NB4 (cell line): ENCODE results near the gene RGS5.

ENCODE experiments used
- DNase-seq: peaks from one replicate; pipeline ENCODE4 v3.0.0; 2010; ENCODE audit warnings: low read depth
- H3K4me3 ChIP-seq: one replicate; pipeline ENCODE4 v1.5.1; 2011; ENCODE audit warnings: mild to moderate bottlenecking, low read depth, low read length, moderate library complexity
- CTCF ChIP-seq: IDR thresholded peaks from one replicate; pipeline ENCODE4 v1.5.1; 2012; ENCODE audit warnings: low read depth, low read length
- MYC ChIP-seq: IDR thresholded peaks from 2 replicates; pipeline ENCODE4 v1.6.1; 2011; ENCODE audit warnings: low read depth, low read length
- POLR2A ChIP-seq: IDR thresholded peaks from 2 replicates; pipeline ENCODE4 v1.6.1; 2011; ENCODE audit warnings: mild to moderate bottlenecking; ENCODE audit not compliant: insufficient read length; ENCODE audit errors: extremely low read depth
- TF ChIP-seq, protein P1 (sequence below): IDR thresholded peaks from 2 replicates; pipeline ENCODE4 v1.6.1; 2011; ENCODE audit warnings: low read depth, low read length

Gene RGS5

DNA sequence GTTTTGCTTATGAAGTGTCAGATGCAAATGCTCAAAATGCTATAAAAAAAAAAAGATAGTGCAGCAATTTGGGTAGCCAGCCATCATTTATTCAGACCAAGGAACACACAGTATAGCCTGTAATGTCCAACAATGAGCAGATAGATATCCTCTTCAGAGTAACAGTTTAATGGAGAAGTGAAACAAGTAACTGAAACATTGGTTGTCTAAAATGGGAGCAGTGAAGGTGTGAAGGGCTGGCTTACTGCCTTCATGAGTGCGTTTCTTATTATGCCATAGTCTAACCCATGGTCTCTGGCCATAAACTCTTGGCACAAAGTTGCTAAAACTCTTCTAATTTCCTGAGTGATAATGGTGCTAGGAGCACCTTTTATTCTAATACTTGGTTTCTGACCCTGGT, 11.4 kb downstream of the RGS5 start:
- no peak for TF ChIP-seq MYC
- TF ChIP-seq POLR2A, result no peak
- TF ChIP-seq, protein P1, sequence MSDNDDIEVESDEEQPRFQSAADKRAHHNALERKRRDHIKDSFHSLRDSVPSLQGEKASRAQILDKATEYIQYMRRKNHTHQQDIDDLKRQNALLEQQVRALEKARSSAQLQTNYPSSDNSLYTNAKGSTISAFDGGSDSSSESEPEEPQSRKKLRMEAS, result no peak
- no peak for TF ChIP-seq CTCF
- no peak overlapping the region for H3K4me3 ChIP-seq
- no peak for DNase-seq

DNA sequence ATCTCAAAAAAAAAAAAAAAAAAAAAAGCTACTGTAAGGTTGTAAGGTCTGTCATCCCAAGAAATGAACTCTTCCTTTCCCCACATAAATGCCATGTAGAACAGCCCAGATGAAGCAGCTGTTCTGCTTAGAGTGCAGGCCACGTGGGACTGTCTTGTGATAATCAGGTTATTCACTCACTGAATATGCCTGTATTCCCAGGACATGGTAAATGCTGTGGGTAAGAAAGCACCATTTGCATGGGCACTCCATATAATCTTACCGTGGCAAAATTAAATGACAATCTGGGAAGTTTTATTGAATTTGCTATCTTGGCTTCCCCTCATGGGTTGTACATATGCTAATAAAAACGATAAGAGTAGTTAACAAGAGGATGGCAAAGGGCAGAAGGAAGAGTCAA, 13.8 kb downstream of the RGS5 start:
- no peak for DNase-seq
- no peak overlapping the region for H3K4me3 ChIP-seq
- TF ChIP-seq CTCF (no peak), MYC (no peak), POLR2A (no peak)
- TF ChIP-seq, protein P1, result no peak

GRCh38 chr1:163187849-163188248, 14.9 kb downstream of the RGS5 start:
- TF ChIP-seq, protein P1, result no peak
- TF ChIP-seq MYC (no peak), CTCF (no peak), POLR2A (no peak)
- H3K4me3 ChIP-seq, result no peak overlapping the region
- no peak for DNase-seq

GRCh38 chr1:163186862-163187261, 15.9 kb downstream of the RGS5 start:
- H3K4me3 ChIP-seq, result no peak overlapping the region
- DNase-seq, result no peak
- TF ChIP-seq MYC (no peak), CTCF (no peak), POLR2A (no peak)
- TF ChIP-seq, protein P1, result no peak

- no peak for DNase-seq
- TF ChIP-seq, protein P1, result no peak
- TF ChIP-seq POLR2A (no peak), MYC (no peak), CTCF (no peak)
- no peak overlapping the region for H3K4me3 ChIP-seq
These were observed 20.3 kb downstream of the RGS5 start for GRCh38 chr1:163182330-163182949.

GRCh38 chr1:163178628-163179027, 24.1 kb downstream of the RGS5 start:
- no peak overlapping the region for H3K4me3 ChIP-seq
- DNase-seq, result peak; percentile 45
- TF ChIP-seq MYC (no peak), POLR2A (no peak), CTCF (no peak)
- TF ChIP-seq, protein P1, result no peak
